Body of pancreas (tissue), 4 donors: ENCODE measurements around the gene LRRFIP1.

ENCODE experiments used
- POLR2A ChIP-seq, 3 donors: fragments of 450-650 bp; IDR thresholded peaks; one replicate each; pipeline ENCODE4 v1.6.1; 2016; ENCODE audit warnings: antibody characterized with exemption in 3 of 3, mild to moderate bottlenecking in 2 of 3
- TF ChIP-seq, protein P1 (sequence below), 7 experiments: fragments of 450-650 bp in 4 of 7; fragments of 200-600 bp in 3 of 7; sonication (generic) in 3 of 7; IDR thresholded peaks; one replicate each; pipeline ENCODE4 v1.5.1; 2016 to 2019; ENCODE audit warnings: antibody characterized with exemption in 7 of 7

DNA sequence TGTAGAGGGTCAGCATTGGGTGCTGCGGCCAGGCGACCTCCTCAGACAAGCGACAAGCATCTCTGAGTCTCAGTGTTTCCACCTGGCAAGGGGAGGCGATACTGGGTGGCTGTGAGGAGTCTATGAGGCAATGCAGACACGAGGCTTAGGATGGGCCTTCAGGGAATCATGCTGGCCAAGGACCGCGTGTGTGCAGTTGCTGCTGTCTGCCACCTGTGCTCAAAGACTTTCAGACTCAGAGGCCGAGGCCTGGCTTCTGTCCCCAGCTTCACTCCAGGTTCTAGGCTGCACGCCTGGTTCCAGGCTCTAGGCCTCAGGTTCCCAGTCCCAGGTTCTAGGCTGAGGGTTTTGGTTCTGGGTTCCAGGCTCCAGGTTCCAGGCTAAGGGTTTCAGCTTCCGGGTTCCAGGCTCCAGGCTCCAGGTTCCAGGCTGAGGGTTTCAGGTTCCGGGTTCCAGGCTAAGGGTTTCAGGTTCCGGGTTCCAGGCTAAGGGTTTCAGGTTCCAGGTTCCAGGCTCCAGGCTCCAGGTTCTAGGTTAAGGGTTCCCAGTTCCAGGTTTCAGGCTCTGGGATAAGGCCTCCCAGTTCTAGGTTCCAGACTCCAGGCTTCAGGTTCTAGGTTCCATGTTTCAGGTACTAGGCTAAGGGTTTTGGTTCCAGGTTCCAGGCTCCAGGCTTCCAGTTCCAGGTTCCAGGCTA lies 14.8 kb downstream of the LRRFIP1 start:
- TF ChIP-seq, protein P1, sequence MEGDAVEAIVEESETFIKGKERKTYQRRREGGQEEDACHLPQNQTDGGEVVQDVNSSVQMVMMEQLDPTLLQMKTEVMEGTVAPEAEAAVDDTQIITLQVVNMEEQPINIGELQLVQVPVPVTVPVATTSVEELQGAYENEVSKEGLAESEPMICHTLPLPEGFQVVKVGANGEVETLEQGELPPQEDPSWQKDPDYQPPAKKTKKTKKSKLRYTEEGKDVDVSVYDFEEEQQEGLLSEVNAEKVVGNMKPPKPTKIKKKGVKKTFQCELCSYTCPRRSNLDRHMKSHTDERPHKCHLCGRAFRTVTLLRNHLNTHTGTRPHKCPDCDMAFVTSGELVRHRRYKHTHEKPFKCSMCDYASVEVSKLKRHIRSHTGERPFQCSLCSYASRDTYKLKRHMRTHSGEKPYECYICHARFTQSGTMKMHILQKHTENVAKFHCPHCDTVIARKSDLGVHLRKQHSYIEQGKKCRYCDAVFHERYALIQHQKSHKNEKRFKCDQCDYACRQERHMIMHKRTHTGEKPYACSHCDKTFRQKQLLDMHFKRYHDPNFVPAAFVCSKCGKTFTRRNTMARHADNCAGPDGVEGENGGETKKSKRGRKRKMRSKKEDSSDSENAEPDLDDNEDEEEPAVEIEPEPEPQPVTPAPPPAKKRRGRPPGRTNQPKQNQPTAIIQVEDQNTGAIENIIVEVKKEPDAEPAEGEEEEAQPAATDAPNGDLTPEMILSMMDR (IDR thresholded peaks at IDR 0.05) = no peak
- no peak for TF ChIP-seq POLR2A (IDR thresholded peaks at IDR 0.05)
